Panc1 (cell line): Measurements from ENCODE around the gene CEP250. TPM values are rescaled to one million over a fixed set of nuclear protein-coding genes. Genes with fewer than 3 reads are reported as not detected.

ENCODE experiments used
- ATAC-seq: fragments of 200-7000 bp; cut with Tn5 transposase; 2 replicates; pipeline ENCODE4 v1.9.1; 2020; ENCODE audit warnings: mild to moderate bottlenecking, moderate library complexity
- BruUV-seq: library from RNA; stranded (reverse); fragments of 400-500 nt; replicated peaks from 2 replicates; lab custom pipeline; 2021; lab: Mats Ljungman, UMichigan
- CTCF ChIA-PET: fragments of 300-600 bp; sonication (Branson Sonifier 250); formaldehyde crosslinking; loops from one replicate; lab custom pipeline; 2022; ENCODE audit warnings: antibody characterized with exemption; lab: Charles Lee
- POLR2A ChIA-PET: fragments of 300-600 bp; sonication (Branson Sonifier 250); formaldehyde crosslinking; loops from one replicate; lab custom pipeline; 2022; ENCODE audit warnings: antibody characterized with exemption; lab: Charles Lee
- DNase-seq: peaks from one replicate; pipeline ENCODE4 v3.0.0-alpha.2; 2010; ENCODE audit warnings: low read depth, low spot score
- H3K27ac ChIP-seq: 2 replicates; pipeline ENCODE4 v1.5.1; 2011; ENCODE audit warnings: mild to moderate bottlenecking, low read length, inconsistent platforms
- H3K27me3 ChIP-seq: fragments of 200-500 bp; sonication (Bioruptor generic); 2 replicates; pipeline ENCODE4 v1.6.0; 2014; ENCODE audit warnings: low read length, inconsistent platforms; ENCODE audit not compliant: control insufficient read depth, insufficient read depth
- H3K36me3 ChIP-seq: fragments of 200-500 bp; sonication (Bioruptor generic); 2 replicates; pipeline ENCODE4 v1.5.1; 2014; ENCODE audit warnings: inconsistent platforms, mild to moderate bottlenecking, low read length, moderate library complexity; ENCODE audit not compliant: control insufficient read depth, insufficient read depth
- H3K4me1 ChIP-seq: 2 replicates; pipeline ENCODE4 v1.5.1; 2011; ENCODE audit warnings: inconsistent platforms, mild to moderate bottlenecking, low read length, moderate library complexity; ENCODE audit not compliant: control insufficient read depth, insufficient read depth
- H3K4me3 ChIP-seq, 2 experiments: 2 replicates each; pipeline ENCODE4 v1.5.1; 2011 to 2012; ENCODE audit warnings: low read depth in 2 of 2, low read length in 2 of 2, mild to moderate bottlenecking in 2 of 2, inconsistent platforms in 1 of 2, moderate library complexity in 1 of 2
- H3K9me3 ChIP-seq: fragments of 200-500 bp; sonication (Bioruptor generic); 2 replicates; pipeline ENCODE4 v1.5.1; 2014; ENCODE audit warnings: low read depth, mild to moderate bottlenecking, inconsistent platforms, low read length, moderate library complexity; ENCODE audit not compliant: control insufficient read depth, insufficient read depth
- CTCF ChIP-seq: fragments of 450-650 bp; IDR thresholded peaks from 2 replicates; pipeline ENCODE4 v1.5.1; 2017; ENCODE audit warnings: mild to moderate bottlenecking
- POLR2AphosphoS5 ChIP-seq: IDR thresholded peaks from 2 replicates; pipeline ENCODE4 v1.6.1; 2012; ENCODE audit warnings: mild to moderate bottlenecking, low read depth, low read length, moderate library complexity
- REST ChIP-seq, 2 experiments: IDR thresholded peaks; 2 replicates each; pipeline ENCODE4 v1.6.1; 2011 to 2012; ENCODE audit warnings: low read depth in 2 of 2, control low read depth in 1 of 2, low read length in 1 of 2, mild to moderate bottlenecking in 1 of 2, moderate library complexity in 1 of 2; ENCODE audit not compliant: insufficient read depth in 1 of 2
- SIN3A ChIP-seq: IDR thresholded peaks from 2 replicates; pipeline ENCODE4 v1.6.1; 2012; ENCODE audit warnings: low read depth, mild to moderate bottlenecking, low read length, moderate library complexity, borderline replicate concordance; ENCODE audit not compliant: insufficient read depth
- TCF7L2 ChIP-seq: IDR thresholded peaks from 2 replicates; pipeline ENCODE4 v1.6.1; 2011; ENCODE audit warnings: mild to moderate bottlenecking, low read depth, low read length, inconsistent platforms
- in situ Hi-C: cut with HindIII; loops from 2 replicates; pipeline ENCODE4 v1.10.0; 2016; ENCODE audit warnings: low sequenced_read_pairs, low pct_unique_long_range_greater_than_20kb
- intact Hi-C: fragments of 100-400 bp; cut with micrococcal nuclease; formaldehyde crosslinking; loops from one replicate; pipeline ENCODE4 v1.10.0; 2022; ENCODE audit not compliant: unreplicated experiment
- total RNA-seq: library from RNA; stranded (reverse); gene quantifications from one replicate; pipeline ENCODE4 v1.2.1, GENCODE V29; 2021; ENCODE audit not compliant: unreplicated experiment

The CEP250 gene
- total RNA-seq, 1 experiment from 2014 or later, result 82.5 TPM

- ChIA-PET CTCF (no interaction called here), POLR2A (no interaction called here)
- TF ChIP-seq REST (IDR thresholded peaks at IDR 0.05; ENCODE audit: insufficient read depth in 1 of 2, low read depth in 2 of 2, low read length in 1 of 2) (no peak), TCF7L2 (no peak), CTCF (no peak), SIN3A (no peak), POLR2AphosphoS5 (no peak)
- BruUV-seq, result no TSS peak
- ATAC-seq, result no peak
- Histone ChIP-seq H3K27ac (no peak overlapping the region), H3K36me3 (peaks cover 8% of the 10 kb centered on the region), H3K4me3 (no peak overlapping the region), H3K27me3 (no peaks in the 10 kb centered on the region), H3K9me3 (peaks cover 3% of the 10 kb centered on the region; the same call in 1 of the 2 replicates), H3K4me1 (peaks cover 6% of the 10 kb centered on the region; the same call in 1 of the 2 replicates)
- in situ Hi-C loops (no loop called here), intact Hi-C loops (no loop called here)
- no peak for DNase-seq
Observed at GRCh38 chr20:35408270-35408669, 47.1 kb upstream of the CEP250 start.

DNA sequence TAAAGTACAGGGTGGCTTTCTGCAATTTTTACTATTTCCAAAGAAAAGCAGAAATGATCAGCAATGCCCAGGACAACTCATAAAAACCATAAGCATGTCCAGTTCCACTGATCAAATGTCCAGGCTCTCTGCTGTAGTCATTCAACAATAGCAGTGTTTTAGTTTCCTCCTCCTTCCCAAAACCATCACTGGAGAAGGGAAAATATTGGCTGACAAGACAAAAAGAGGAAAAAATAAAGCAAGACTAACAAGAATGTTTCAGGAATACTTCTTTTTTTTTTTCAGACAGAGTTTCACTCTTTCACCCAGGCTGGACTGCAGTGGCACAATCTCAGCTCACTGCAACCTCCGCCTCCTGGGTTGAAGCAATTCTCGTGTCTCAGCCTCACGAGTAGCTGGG lies 45.9 kb upstream of the CEP250 start:
- TF ChIP-seq REST (IDR thresholded peaks at IDR 0.05; ENCODE audit: insufficient read depth in 1 of 2, low read depth in 2 of 2, low read length in 1 of 2) (no peak), SIN3A (no peak), POLR2AphosphoS5 (no peak), TCF7L2 (no peak), CTCF (no peak)
- ATAC-seq (no peak), DNase-seq (no peak)
- no TSS peak for BruUV-seq
- intact Hi-C loops (no loop called here), in situ Hi-C loops (no loop called here)
- Histone ChIP-seq H3K4me1 (peaks cover 6% of the 10 kb centered on the region; the same call in 1 of the 2 replicates), H3K9me3 (peaks cover 3% of the 10 kb centered on the region; the same call in 1 of the 2 replicates), H3K4me3 (no peak overlapping the region), H3K27me3 (no peaks in the 10 kb centered on the region), H3K36me3 (peaks cover 8% of the 10 kb centered on the region), H3K27ac (no peak overlapping the region)
- POLR2A ChIA-PET, result no interaction called here
- CTCF ChIA-PET, result interaction anchor here (0.6 kb wide), 1 partner anchor 37 kb away, joined by 3 read pairs; no protein-coding TSS in a partner anchor
